ENCODE results near the gene DYNLRB2.

Gene DYNLRB2

DNA sequence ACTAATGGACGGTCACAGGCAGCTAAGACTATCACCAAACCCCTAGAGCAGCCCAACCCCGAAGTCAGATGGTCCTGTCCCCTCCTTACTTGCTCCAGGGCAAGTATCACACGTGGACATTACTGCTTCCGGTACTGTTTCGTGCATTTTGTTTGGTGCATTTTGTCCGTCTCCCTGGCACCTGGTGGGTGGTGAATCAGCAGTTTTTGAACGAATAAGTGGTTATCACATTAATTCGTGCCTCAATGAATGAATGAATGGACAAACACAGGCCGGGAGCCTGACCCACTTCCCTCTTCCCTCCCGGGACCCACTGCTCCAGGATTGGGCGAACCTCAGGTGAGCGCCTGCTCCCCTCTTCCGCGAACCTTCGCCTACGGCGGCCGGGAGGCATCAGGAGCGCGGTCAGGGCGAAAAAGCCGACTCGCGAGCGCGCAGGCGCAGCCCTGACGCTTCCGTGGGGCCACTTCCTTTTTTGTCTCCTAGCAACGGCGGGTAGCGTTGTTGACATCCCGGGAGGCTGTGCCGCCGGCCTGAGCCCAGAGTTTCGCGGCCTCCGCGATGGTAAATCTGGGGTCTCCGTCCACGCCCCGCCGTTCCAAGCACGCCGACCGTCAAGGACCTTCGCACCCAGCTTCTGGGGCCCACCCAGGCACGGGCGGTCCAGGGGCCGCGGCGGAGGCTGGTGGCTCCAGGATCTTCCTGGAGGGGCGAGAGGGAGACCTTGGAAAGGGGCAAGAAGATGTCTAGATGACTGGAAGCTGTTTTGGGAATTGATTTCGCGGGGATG is at the start of gene DYNLRB2:
Gene DYNLRB2 (plus strand): TSS at position 478 of the 790 bp plus-strand sequence. CDS start 84 bp downstream, at position 562.
- TF ChIP-seq CTCF (IDR thresholded peaks at IDR 0.05; ENCODE audit: insufficient read depth, missing control alignments): no peak
- DNase-seq (ENCODE audit: insufficient read length, low spot score): no peak
- FAIRE-seq: no peak

DNA sequence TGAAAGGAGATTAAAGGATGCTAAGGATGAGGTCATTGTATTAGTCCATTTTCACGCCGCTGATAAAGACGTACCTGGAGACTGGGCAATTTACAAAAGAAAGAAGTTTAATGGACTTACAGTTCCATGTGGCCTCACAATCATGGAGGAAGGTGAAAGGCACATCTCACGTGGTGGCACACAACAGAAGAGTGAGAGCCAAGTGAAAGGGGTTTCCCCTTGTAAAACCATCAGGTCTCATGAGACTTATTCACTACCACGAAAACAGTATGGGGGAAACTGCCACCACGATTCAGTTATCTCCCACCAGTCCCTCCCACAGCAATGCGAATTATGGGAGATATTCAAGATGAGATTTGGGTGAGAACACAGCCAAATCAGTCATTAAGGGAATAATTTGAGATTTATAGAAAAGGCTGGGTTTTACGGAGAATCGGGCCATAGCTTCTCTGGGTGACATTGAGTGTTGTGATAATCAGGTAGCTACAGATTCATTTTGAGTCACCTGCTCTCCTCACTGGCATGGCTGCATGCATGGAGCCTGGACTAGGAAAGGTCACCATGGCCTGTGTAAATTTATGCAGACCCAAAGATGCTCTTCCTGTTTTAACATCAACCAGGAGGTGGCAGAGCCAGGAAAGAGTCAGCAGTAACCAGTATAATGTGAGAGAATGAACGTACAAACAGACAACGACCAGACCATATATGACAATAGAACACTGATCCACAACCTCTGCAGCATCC is 40.5 kb upstream of the DYNLRB2 start:
- FAIRE-seq (no peak), DNase-seq (ENCODE audit: insufficient read length, low spot score) (no peak)
- no peak for TF ChIP-seq CTCF (IDR thresholded peaks at IDR 0.05; ENCODE audit: insufficient read depth, missing control alignments)

DNA sequence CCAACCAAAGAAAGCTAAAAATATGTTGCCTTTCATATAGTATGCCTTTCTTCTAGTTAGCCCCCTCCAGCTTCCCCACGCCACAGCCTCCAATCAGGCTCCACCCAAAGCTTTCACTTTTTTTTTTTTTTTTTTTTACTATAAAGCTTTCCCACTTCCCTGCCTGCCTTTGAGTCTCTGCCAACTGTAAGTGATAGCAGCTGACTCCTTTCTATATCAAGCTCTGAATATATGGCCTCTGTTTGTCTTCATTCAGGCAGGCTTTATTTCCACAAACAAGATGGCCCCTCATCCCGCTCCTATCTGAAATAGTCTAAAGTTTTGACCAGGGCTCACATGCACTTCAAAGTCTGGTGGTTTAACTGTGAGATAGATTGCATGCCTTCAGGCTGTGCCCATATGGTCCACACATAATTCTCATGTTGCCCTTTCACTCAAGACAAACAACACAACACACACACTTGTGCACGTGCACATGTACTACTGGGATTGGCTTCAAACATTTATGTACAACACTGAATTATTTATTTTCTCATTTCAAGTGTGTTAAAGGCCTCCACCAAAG is 39.8 kb upstream of the DYNLRB2 start:
- FAIRE-seq: no peak
- TF ChIP-seq CTCF (IDR thresholded peaks at IDR 0.05; ENCODE audit: insufficient read depth, missing control alignments): no peak
- no peak for DNase-seq (ENCODE audit: insufficient read length, low spot score)

- TF ChIP-seq CTCF (IDR thresholded peaks at IDR 0.05; ENCODE audit: insufficient read depth, missing control alignments): no peak
- FAIRE-seq (no peak), DNase-seq (ENCODE audit: insufficient read length, low spot score) (no peak)
Measured at GRCh38 chr16:80503107-80503506, 37.7 kb upstream of the DYNLRB2 start.

- no peak for FAIRE-seq
- DNase-seq (ENCODE audit: insufficient read length, low spot score): no peak
- TF ChIP-seq CTCF (IDR thresholded peaks at IDR 0.05; ENCODE audit: insufficient read depth, missing control alignments): no peak
Measured at GRCh38 chr16:80507538-80507937, 33.3 kb upstream of the DYNLRB2 start.

DNA sequence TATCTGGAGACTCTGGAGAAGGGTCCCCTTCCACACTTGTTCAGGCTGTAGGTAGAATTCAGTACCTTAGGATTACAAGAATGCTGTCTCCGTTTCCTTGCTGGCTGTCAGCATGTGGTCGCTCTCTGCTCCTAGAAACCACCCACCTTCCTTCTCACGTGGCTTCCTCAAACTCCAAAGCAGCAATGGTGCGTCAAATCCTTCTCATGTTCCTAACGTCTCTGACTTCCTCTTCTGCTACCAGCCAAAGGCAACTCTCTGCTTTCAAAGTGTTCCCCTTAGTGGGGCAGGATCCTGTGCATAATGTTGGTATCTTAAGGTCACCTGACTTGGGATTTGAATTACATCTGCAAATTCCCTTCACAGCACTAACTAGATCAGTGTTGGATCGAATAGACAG is 30.9 kb upstream of the DYNLRB2 start:
- FAIRE-seq (no peak), DNase-seq (ENCODE audit: insufficient read length, low spot score) (no peak)
- no peak for TF ChIP-seq CTCF (IDR thresholded peaks at IDR 0.05; ENCODE audit: insufficient read depth, missing control alignments)

Measured in D721Med (cell line).